Stimulated activated CD8-positive, alpha-beta memory T cell treated with anti-CD3 and anti-CD28 coated beads, Interleukin-4, amount 100 ng/mL, for 48 hours (primary cell): ENCODE data around the gene SUPT3H.

Source experiments
- DNase-seq: peaks from one replicate; pipeline ENCODE4 v3.0.0-alpha.2; 2020

SUPT3H gene

GRCh38 chr6:44983467-44984365 lies 394.0 kb downstream of the SUPT3H start:
- DNase-seq: no peak

- DNase-seq: no peak
Observed at GRCh38 chr6:44980841-44981240, 396.9 kb downstream of the SUPT3H start.

GRCh38 chr6:44976677-44977641 lies 400.8 kb downstream of the SUPT3H start:
- DNase-seq: no peak

GRCh38 chr6:44974511-44974910 lies 403.2 kb downstream of the SUPT3H start:
- no peak for DNase-seq

- DNase-seq: no peak
Observed at GRCh38 chr6:44972709-44973108, 405.0 kb downstream of the SUPT3H start.

- no peak for DNase-seq
Observed at GRCh38 chr6:44969446-44970185, 408.1 kb downstream of the SUPT3H start.

GRCh38 chr6:44967481-44967880 lies 410.3 kb downstream of the SUPT3H start:
- no peak for DNase-seq

- DNase-seq: no peak
Observed at GRCh38 chr6:44966449-44967092, 411.2 kb downstream of the SUPT3H start.

- DNase-seq: no peak
Observed at GRCh38 chr6:44965708-44966107, 412.0 kb downstream of the SUPT3H start.

- no peak for DNase-seq
Observed at GRCh38 chr6:44960898-44961297, 416.8 kb downstream of the SUPT3H start.

- DNase-seq: no peak
Observed at GRCh38 chr6:44959651-44960050, 418.1 kb downstream of the SUPT3H start.

GRCh38 chr6:44957156-44957555 lies 420.6 kb downstream of the SUPT3H start:
- DNase-seq: no peak

- no peak for DNase-seq
Observed at GRCh38 chr6:44956396-44956795, 421.3 kb downstream of the SUPT3H start.

- DNase-seq: no peak
Observed at GRCh38 chr6:44955145-44955544, 422.6 kb downstream of the SUPT3H start.

- DNase-seq: no peak
Observed at GRCh38 chr6:44954281-44954680, 423.5 kb downstream of the SUPT3H start.

GRCh38 chr6:44951253-44951747 lies 426.4 kb downstream of the SUPT3H start:
- DNase-seq: no peak

- DNase-seq: no peak
Observed at GRCh38 chr6:44949596-44950201, 428.0 kb downstream of the SUPT3H start.

GRCh38 chr6:44943541-44943940 lies 434.2 kb downstream of the SUPT3H start:
- DNase-seq: no peak

- DNase-seq: no peak
Observed at GRCh38 chr6:44942798-44943197, 434.9 kb downstream of the SUPT3H start.

GRCh38 chr6:44942201-44942600 lies 435.5 kb downstream of the SUPT3H start:
- no peak for DNase-seq

- no peak for DNase-seq
Observed at GRCh38 chr6:44940367-44940766, 437.4 kb downstream of the SUPT3H start.
